GM18519 (cell line): ENCODE data around the gene PEX14.
"Not testable (repeated sequence)": the region's sequence is repeated elsewhere in the genome, so short reads cannot be mapped to it uniquely, and the experiment has no call there.

ENCODE experiments used
- ATAC-seq: cut with Tn5 transposase; IDR thresholded peaks from one replicate; pipeline ENCODE4 v1.9.1; 2021; ENCODE audit warnings: mild to moderate bottlenecking, moderate library complexity; ENCODE audit not compliant: unreplicated experiment, low FRiP score

The PEX14 gene, protein sequence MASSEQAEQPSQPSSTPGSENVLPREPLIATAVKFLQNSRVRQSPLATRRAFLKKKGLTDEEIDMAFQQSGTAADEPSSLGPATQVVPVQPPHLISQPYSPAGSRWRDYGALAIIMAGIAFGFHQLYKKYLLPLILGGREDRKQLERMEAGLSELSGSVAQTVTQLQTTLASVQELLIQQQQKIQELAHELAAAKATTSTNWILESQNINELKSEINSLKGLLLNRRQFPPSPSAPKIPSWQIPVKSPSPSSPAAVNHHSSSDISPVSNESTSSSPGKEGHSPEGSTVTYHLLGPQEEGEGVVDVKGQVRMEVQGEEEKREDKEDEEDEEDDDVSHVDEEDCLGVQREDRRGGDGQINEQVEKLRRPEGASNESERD

DNA sequence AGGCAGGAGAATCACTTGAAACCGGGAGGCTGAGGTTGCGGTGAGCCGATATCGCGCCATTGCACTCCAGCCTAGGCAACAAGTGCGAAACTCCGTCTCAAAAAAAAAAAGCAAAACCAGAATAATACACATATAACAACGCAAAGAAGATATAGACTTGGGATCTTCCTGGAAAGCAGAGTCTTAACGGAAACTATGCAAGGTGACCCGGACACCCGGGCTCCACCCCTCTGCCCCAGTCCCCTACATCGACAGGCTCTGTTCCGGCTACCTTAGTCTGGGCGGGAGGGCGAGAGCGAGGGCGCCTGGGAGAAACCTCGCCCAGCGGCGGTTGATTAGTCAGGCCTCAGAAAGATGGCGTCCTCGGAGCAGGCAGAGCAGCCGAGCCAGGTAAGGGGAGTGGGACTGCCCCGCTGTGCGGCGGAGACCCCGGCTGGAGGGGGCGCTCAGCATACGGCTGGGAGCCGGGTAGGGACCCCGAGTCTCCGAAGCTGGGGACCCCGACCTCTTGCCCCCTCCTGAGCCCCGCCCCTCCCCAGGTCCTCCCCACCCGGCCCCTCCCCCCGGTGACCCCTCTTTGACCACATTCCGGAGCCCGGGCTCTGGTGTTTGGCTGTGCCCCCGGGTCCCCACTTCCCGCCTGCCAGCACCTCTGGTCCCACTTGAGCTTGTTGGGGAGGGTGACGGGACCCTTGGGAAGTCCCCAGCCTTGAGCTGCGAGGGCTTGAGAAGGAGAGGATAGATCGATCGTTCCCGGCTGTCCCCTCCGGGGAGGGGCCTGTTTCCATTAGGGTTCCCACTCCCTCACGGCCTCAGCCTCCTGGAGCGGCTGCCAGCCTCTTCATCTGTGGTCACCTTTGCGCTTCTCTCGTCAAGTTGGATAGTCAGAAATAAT, at the start of gene PEX14:
PEX14 (plus strand) TSS at position 338 of the 895 bp plus-strand sequence; CDS start at position 355, 17 bp downstream.
- ATAC-seq: no peak

DNA sequence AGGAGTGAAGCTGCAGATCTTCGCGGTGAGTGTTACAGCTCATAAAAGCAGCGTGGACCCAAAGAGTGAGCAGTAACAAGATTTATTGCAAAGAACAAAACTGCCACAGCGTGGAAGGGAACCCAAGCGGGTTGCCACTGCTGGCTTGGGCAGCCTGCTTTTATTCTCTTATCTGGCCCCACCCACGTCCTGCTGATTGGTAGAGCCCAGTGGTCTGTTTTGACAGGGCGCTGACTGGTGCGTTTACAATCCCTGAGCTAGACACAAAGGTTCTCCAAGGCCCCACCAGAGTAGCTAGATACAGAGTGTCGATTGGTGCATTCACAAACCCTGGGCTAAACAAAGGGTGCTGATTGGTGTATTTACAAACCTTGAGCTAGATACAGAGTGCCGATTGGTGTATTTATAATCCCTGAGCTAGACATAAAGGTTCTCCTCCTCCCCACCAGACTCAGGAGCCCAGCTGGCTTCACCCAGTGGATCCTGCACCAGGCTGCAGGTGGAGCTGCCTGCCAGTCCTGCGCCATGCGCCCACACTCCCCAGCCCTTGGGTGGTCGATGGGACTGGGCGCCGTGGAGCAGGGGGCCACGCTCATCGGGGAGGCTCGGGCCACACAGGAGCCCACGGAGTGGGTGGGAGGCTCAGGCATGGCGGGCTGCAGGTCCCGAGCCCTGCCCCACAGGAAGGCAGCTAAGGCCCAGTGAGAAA, 48.8 kb upstream of the PEX14 start:
- not testable (repeated sequence) for ATAC-seq

DNA sequence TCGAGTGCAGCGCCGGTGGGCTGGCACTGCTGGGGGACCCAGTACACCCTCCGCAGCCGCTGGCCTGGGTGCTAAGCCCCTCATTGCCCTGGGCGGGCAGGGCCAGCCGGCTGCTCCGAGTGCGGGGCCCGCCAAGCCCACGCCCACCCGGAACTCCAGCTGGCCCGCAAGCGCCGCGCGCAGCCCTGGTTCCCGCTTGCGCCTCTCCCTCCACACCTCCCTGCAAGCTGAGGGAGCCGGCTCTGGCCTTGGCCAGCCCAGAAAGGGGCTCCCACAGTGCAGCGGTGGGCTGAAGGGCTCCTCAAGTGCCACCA, 48.3 kb upstream of the PEX14 start:
- not testable (repeated sequence) for ATAC-seq

DNA sequence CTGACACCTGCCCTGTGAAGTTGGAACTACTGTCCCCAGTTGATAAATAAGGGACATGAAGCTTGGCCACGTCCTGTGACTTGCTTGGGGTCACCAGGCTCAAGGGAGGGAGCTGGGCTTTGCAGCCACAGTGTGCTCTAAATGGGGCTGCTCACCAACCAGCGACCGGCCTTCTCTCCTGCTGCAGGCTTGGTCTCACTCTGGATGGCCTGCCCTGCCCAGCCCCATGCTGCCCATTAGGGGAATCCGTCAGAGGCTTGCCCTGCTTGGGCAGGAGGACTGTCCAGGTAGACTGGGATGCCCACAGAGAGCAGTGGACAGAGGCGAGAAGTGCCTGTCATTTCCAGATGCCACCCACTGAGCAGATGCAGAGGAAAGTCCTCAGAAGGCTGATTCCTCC, 45.8 kb upstream of the PEX14 start:
- ATAC-seq: no peak

DNA sequence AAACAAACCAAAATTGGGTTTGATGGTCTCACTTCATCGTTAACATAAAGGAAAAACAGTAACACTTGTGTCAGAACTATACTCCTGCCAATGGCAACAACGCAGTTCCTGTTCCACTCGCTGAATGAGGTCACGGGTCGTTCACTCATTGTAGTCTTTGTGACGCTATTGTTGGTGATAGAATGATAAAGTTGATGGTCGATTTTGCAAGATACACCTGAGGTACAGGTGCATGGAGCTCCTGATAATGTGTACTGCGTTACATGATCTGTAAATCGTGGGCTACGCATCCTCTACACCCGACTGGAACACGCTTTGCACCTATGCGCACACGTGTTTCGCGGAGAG, 44.9 kb upstream of the PEX14 start:
- ATAC-seq: no peak

DNA sequence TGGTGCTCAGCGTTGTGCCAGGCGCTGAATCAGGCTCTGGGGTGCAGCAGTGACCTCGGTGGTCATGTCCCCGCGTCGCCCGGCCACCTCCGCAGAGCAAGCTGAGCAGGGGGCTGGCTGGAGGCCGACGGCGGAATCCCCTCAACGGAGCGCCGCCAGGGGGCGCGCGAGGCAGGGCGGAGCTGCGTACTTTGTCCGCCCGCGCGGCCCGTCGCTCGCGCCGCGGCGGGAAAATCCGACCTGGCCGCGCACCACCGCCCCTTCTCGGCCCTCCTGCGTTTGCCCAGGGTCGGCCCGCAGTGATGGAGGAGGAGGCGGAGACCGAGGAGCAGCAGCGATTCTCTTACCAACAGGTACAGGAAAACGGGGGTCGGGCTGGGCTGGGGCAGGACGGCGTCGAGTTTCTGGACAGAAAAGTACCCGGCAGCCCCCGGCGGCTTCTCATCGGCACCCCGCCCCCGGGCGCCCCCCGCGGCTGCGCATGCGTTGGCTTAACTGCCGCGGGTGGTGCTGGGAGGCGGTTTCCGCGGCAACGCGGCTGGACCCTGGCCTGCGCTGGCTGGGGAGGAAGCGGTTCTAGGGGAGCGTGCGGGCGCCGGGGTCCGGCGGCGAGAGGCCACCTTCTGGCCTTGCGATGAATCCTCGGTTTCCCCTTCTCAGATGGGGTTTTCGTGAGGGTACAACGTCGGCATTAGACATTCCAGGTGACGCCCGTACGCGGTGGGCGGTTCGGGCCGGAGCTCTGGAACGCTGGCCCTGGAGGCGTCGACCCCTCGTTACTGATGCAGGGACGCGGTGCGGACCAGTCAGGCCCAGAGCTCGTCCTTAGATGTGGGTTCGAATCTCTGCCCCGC, 44.3 kb upstream of the PEX14 start, which contains the start of gene CENPS:
CENPS (plus strand) TSS at position 218 of the 854 bp plus-strand sequence; CDS start at position 303, 85 bp downstream.
- peak; percentile 63 for ATAC-seq

DNA sequence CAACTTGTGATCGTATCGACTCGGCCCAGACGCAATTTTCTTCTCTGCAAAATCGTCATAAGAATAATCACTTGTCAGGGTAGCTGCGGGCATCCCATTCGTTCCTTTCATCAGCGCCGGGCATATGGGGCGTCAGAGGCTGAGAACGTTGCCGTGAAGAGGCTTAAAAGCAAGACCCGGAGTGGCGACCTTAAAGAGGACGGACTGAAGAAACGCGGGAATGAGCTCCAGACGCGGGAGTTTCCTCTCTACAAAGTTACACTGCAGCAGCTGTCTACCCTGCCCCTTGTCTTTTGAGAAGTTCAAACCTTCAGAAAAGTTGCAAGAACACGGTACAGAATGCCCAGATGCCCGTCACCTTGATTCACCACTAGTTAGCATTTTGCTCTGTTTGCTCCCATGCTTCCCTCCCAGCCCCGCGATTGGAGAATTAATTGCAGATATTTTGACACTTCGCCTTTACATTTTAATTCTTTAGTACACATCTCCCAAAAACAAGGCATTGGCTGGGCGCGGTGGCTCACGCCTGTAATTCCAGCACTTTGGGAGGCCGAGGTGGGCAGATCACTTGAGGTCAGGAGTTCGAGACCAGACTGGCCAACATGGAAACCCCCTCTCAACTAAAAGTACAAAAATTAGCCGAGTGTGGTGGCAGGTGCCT, 43.5 kb upstream of the PEX14 start:
- no peak for ATAC-seq

DNA sequence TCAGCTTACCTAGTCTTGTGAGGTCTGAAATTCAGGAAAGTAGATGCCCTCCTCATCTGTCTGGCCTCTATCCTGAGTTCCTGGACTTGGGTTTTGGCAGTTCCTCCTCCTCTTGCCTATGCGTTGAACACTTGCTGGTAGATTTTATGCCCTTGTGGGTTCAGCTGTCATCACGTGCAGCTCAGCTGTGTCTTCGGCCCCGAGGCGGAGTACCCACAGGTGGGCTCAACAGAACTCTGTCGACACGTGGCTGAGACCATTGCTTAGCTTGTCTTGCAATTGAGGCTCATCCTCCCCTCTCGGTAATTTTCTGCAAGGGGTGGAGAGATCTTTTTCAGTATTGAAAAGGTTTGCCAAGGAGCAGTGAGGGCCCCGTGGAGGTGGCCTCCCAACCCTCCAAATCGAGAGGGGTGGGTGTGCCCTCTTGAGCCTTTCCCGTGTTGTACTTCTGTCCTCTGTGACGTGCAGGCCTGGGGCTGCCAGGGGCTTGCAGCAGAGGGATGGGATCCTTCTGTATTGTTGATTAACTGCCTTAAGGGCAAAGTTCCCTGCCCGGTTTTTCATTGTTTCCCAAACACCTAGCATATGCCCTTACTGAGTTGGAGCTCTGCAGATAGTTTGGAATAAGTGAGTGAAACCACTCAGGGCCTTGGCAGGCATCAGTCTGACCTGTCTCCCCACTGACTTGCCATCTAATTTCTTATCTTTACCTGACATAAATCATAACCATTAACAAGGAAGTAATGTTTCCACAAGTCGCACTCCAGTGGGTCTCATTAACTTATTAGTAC, 41.6 kb upstream of the PEX14 start:
- no peak for ATAC-seq

DNA sequence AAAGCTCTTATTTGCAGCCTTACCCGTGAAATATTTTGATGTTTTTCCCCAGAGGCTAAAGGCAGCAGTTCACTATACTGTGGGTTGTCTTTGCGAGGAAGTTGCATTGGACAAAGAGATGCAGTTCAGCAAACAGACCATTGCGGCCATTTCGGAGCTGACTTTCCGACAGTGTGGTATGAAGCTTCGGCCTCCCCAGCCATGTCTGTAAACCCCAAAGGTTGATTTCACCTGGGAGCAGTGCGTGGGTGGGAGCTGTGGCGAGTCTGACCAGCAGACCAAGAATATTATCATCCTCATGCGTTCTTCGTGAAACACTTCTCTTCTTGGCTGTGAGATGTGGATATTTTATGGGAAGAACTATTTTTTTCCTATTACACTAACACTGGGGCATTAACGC, 41.0 kb upstream of the PEX14 start:
- ATAC-seq: no peak

DNA sequence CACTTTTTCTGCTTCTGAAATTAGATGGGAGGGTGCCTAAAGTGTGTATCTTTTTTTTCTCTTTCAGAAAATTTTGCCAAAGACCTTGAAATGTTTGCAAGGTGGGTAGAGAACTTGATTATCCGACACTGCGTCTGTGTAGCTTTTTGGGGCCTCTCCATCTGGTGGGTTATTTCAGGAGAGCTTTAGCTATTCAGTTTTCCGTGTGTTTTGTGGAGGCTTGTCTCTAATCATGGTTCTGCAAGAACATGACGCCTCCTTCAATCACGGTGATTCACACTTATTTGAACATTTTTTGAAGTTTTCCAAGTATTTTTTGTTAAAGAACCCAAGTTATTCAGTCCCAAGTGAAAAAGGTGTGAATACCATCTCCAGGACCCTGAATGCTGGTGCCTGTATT, 40.2 kb upstream of the PEX14 start:
- no peak for ATAC-seq

DNA sequence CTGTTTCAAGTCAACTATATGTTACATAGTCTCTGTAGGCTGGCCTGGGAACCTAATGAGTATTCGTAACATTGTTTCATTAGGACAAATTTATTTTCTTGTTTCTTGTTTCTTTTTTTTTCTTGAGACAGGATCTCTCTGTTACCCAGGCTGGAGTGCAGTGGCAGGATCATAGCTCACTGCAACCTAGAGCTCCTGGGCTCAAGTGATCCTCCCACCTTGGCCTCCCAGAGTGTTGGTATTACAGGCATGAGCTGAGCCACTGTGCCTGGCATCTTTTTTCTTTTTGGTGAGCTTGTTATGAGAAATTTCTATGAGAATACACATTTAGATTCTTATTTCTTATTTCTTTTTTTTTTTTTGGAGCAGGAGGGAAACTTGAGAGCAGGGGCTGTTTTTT, 37.7 kb upstream of the PEX14 start:
- no peak for ATAC-seq

DNA sequence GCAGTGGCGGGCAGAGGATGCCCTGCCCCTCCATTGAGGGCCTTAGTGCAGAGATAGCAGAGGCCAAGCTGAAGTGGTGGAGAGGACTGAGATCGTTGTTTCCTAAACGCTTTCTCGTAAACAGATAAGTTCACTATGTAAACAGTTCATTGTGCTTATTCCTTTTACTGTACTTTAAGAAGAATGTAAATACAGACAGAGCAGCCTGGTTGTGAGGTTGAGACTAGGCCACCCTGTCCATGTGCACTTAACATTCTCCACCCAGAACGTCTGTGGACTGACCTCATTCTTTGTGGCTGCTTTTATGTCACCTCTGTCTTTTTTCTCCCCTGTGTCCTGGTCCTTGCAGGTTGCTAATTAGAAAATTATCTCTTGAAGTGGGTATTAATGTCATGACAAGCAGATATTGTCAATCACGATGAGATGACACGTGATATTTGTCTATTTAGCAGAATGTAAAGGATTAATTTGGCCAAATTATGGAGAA, 36.0 kb upstream of the PEX14 start:
- ATAC-seq: no peak

DNA sequence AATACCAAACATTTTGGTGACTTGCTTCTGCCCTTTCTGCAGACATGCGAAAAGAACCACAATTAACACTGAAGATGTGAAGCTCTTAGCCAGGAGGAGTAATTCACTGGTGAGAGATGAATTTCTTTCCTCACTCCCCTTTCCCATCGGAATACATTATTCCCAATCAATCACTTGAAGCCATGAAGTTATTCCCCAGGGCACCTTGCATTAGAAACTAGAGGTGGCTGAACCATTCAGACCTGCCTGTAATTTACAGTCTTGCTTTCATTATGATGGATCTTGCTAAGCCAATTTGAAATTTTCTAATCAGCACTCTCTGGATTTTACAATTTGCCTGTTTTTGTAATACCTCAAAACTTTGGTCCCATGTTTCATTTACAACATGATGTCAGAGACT, 34.4 kb upstream of the PEX14 start:
- no peak for ATAC-seq

DNA sequence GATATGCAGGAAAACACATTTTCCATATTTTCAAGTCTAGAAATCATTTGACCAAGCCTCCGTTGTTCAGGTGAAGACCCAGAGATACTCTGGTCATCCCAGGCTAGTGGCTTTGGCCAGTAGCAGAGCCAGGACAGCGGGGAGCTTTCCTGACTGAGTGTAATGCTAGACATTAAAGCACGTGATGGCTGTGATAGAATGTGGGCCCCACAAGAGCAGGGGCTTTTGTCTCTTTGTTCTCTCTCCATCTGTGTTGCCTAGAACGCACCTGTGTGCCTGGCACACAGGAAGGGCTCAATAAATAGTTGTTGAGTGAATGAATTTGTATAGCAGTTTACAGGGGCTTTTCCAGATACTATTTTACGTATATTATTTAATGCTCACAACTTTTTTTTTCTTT, 34.0 kb upstream of the PEX14 start:
- ATAC-seq: no peak

DNA sequence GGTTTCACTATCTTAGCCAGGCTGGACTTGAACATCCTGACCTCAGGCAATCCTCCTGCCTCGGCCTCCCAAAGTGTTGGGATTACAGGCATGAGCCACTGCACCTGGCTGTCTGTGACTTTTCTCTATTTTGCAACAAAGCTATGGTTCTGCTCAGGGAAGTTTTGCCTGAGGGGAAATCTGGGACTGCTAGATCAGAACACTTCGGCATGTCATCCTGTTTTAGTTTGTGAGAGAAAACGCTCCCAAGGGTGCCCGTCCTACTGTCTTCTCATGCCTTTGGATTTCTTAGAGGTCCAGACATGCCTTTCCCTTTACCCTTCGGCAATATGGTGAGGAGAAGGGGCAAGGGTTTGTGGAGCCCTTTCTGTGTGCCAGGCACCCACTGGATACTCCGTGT, 30.5 kb upstream of the PEX14 start:
- no peak for ATAC-seq

DNA sequence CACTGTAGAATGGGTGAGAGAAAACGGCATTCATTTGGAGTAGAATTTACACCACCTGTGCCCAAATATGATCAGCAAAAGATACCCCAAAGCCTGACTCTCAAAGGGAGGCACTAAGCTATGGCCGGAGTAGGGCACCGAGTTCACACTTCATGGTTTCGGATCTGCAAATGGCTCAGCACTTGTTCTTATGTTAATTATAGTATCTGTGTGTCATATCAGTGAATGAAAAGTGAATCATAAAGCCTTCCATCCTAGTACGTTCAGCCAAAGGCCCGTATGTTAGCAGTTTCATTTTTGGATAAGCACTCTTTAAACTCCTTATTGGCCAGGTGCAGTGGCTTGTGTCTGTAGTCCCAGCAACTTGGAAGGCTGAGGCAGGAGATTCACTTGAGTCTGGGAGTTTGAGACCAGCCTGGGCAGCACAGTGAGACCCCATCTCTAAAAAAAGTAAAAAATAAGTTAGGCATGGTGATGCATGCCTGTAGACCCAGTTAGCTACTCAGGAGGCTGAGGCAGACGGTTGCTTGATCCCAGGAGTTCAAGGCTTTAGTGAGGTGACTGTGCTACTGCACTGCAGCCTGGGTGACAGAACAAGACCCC, 29.9 kb upstream of the PEX14 start:
- no peak for ATAC-seq

DNA sequence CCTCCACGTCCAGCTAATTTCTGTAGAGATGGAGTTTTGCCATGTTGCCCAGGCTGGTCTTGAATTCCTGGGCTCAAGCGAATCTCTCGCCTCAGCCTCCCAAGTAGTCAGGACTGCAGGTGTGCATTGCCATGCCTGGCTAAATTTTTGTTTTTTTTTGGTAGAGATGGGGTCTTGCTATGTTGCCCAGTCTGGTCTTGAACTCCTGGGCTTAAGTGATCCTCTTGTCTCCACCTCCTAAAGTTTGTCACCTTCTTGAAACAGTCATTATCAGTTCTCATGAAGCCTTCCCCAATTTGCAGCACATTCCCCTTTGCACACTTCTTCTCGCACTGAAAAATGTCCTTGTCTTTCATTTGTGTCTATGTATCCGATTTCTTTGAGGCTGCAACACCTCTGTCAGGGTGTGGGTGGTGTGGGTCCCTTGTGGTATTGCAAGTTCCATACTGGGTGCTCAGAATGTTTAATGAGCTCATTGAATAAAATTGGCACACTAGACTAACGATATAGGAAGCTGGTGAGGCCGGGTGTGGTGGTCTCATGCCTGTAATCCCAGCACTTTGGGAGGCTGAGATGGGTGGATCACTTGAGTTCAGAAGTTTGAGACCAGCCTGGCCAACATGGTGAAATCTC, 27.8 kb upstream of the PEX14 start:
- no peak for ATAC-seq

DNA sequence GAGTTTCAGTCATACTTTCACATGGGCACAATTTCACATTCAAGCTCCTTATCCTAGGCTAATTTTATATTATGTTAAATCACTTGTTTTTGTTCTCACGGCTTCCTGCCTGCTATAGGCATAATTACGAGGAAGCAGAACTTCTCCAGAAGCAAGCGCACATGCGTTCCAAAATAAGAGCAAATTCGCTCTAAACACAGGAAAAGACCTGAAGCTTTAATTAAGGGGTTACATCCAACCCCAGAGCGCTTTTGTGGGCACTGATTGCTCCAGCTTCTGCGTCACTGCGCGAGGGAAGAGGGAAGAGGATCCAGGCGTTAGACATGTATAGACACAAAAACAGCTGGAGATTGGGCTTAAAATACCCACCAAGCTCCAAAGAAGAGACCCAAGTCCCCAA, 25.0 kb upstream of the PEX14 start, which contains the start of gene CORT:
CORT (plus strand) TSS at position 281 of the 400 bp plus-strand sequence. CDS start 193 bp downstream, outside the sequence.
- no peak for ATAC-seq
